HG03565 (cell line): ENCODE measurements around the gene PRR35.

Source experiments
- ATAC-seq: cut with Tn5 transposase; IDR thresholded peaks from one replicate; pipeline ENCODE4 v1.9.1; 2021; ENCODE audit warnings: mild to moderate bottlenecking, moderate library complexity; ENCODE audit not compliant: unreplicated experiment

Gene PRR35

GRCh38 chr16:527015-527903 lies 32.9 kb upstream of the PRR35 start, which contains the start of gene CAPN15:
Gene CAPN15, plus strand, starts transcription at chr16:527712. Its CDS starts 19,127 bp downstream, at chr16:546839.
- ATAC-seq = peak; percentile 43

GRCh38 chr16:528111-529011 lies 31.8 kb upstream of the PRR35 start:
- ATAC-seq = peak; percentile 4

GRCh38 chr16:529012-529575 lies 31.1 kb upstream of the PRR35 start:
- no peak for ATAC-seq

- no peak for ATAC-seq
Observed at GRCh38 chr16:530111-530817, 29.9 kb upstream of the PRR35 start.

- no peak for ATAC-seq
Observed at GRCh38 chr16:531494-532125, 28.6 kb upstream of the PRR35 start.

GRCh38 chr16:533391-534123 lies 26.6 kb upstream of the PRR35 start:
- no peak for ATAC-seq

GRCh38 chr16:534135-534534 lies 26.1 kb upstream of the PRR35 start:
- ATAC-seq = no peak

GRCh38 chr16:534856-535445 lies 25.2 kb upstream of the PRR35 start:
- no peak for ATAC-seq

GRCh38 chr16:535446-536405 lies 24.5 kb upstream of the PRR35 start:
- ATAC-seq = no peak

GRCh38 chr16:536746-537145 lies 23.4 kb upstream of the PRR35 start:
- no peak for ATAC-seq

- ATAC-seq = no peak
Observed at GRCh38 chr16:537415-538335, 22.5 kb upstream of the PRR35 start.

GRCh38 chr16:539901-540530 lies 20.2 kb upstream of the PRR35 start:
- no peak for ATAC-seq

- no peak for ATAC-seq
Observed at GRCh38 chr16:540645-541340, 19.4 kb upstream of the PRR35 start.

- ATAC-seq = no peak
Observed at GRCh38 chr16:543301-544164, 16.7 kb upstream of the PRR35 start.

GRCh38 chr16:544517-544916 lies 15.7 kb upstream of the PRR35 start:
- ATAC-seq = no peak
